Spleen (tissue), 7 donors: ENCODE results near the gene OR51M1.

Experiments
- POLR2A ChIP-seq, 3 donors: fragments of 450-650 bp; IDR thresholded peaks; one replicate each; pipeline ENCODE4 v1.5.1; 2017; ENCODE audit warnings: antibody characterized with exemption in 3 of 3, mild to moderate bottlenecking in 1 of 3
- POLR2AphosphoS5 ChIP-seq, 3 donors: sonication (generic); formaldehyde crosslinking; IDR thresholded peaks; one replicate each; pipeline ENCODE4 v1.5.1; 2017; ENCODE audit warnings: antibody characterized with exemption in 3 of 3
- TF ChIP-seq, protein P1 (sequence below), 11 experiments: fragments of 200-600 bp in 7 of 11; fragments of 450-650 bp in 4 of 11; sonication (generic) in 4 of 11; IDR thresholded peaks in 8 of 11; conservative IDR thresholded peaks in 3 of 11; 1 replicate in 7 of 11; 2 replicates in 4 of 11; pipeline versions ENCODE4 v1.4.0 to v1.8.0; 2016 to 2021; ENCODE audit warnings: antibody characterized with exemption in 11 of 11, inconsistent platforms in 4 of 11, mild to moderate bottlenecking in 1 of 11
- donor health status: DM: no; HTN: no; CAD: no; lungs with moderate emphysema.
- donor health status: DM: no; HTN: no; CAD: no.
- donor health status: DM: no; HTN: no; CAD: no.

DNA sequence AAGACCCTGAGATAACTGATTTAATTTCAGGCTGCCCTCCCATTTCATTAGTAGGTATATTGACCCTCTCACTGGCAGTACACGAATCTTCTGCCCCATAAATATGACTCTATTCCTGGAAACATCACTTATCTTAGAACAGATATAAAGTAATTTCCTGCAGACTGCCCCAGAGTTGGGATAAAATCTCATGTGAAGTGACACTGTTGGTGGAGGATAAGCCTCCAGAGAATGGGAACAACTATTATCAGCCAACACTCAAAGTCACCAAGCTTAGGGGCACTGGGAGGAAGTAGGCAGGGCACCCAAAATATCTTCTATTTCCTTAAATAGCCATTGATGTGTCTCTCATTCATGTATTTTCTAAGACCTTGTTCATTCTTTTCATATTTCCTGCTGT lies 48.4 kb upstream of the OR51M1 start:
- no peak for TF ChIP-seq POLR2A (IDR thresholded peaks at IDR 0.05)
- TF ChIP-seq, protein P1, sequence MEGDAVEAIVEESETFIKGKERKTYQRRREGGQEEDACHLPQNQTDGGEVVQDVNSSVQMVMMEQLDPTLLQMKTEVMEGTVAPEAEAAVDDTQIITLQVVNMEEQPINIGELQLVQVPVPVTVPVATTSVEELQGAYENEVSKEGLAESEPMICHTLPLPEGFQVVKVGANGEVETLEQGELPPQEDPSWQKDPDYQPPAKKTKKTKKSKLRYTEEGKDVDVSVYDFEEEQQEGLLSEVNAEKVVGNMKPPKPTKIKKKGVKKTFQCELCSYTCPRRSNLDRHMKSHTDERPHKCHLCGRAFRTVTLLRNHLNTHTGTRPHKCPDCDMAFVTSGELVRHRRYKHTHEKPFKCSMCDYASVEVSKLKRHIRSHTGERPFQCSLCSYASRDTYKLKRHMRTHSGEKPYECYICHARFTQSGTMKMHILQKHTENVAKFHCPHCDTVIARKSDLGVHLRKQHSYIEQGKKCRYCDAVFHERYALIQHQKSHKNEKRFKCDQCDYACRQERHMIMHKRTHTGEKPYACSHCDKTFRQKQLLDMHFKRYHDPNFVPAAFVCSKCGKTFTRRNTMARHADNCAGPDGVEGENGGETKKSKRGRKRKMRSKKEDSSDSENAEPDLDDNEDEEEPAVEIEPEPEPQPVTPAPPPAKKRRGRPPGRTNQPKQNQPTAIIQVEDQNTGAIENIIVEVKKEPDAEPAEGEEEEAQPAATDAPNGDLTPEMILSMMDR (IDR thresholded peaks at IDR 0.05 in 8 of 11, conservative IDR thresholded peaks at IDR 0.05 in 3 of 11): no peak
- TF ChIP-seq POLR2AphosphoS5 (IDR thresholded peaks at IDR 0.05): no peak
